ENCODE results near the gene NTHL1. TPM values are rescaled to one million over a fixed set of nuclear protein-coding genes. Genes with fewer than 3 reads are reported as not detected.

The NTHL1 gene
- total and polyA plus RNA-seq, 2 of the 13 experiments (the other 11 are each of a cell fraction or from before 2014, with no cell fraction given): 47.5 to 64.9 TPM

DNA sequence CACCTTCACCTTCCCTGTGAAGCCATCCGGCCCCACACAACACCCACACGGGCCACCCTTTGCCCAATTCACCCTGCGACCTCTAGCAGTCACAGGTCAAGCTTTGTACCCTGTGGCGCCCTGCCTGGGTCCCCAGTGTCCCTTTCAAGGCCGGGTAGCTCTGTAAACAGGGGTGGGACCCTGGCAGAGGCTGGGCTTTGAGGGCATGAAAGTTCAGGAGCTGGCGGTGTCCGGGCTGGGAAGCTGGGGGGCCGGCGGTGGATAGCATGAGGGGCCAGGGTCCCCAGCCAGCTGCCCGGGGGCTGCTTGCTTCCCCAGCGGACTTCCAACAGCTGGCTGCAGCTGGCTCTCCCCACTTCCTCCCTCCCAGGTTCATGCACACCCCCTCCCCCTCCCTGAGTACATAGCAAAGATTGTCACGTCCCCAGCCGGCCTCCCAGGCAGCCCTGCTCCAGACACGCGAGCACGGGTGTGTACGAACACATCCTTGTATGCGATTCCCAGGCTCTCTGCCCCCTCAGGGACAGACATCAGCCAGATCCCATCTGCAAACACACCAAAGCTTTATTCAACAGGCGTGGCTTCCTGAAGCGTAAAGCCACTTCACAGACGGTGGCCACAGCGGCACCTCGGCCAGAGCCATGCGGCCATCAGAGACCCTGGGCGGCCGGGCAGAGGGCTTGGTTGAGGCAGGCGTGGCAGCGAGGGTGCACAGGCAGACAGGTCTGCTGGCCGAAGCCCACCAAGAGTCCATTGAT is 8.2 kb downstream of the NTHL1 start (continued):
- peak; percentile 95 for TF ChIP-seq ZSCAN25 (CRISPR knock-in tag; IDR thresholded peaks at IDR 0.05)
- no peak for TF ChIP-seq ZFP62 (CRISPR knock-in tag; IDR thresholded peaks at IDR 0.05)
- TF ChIP-seq, protein P1, sequence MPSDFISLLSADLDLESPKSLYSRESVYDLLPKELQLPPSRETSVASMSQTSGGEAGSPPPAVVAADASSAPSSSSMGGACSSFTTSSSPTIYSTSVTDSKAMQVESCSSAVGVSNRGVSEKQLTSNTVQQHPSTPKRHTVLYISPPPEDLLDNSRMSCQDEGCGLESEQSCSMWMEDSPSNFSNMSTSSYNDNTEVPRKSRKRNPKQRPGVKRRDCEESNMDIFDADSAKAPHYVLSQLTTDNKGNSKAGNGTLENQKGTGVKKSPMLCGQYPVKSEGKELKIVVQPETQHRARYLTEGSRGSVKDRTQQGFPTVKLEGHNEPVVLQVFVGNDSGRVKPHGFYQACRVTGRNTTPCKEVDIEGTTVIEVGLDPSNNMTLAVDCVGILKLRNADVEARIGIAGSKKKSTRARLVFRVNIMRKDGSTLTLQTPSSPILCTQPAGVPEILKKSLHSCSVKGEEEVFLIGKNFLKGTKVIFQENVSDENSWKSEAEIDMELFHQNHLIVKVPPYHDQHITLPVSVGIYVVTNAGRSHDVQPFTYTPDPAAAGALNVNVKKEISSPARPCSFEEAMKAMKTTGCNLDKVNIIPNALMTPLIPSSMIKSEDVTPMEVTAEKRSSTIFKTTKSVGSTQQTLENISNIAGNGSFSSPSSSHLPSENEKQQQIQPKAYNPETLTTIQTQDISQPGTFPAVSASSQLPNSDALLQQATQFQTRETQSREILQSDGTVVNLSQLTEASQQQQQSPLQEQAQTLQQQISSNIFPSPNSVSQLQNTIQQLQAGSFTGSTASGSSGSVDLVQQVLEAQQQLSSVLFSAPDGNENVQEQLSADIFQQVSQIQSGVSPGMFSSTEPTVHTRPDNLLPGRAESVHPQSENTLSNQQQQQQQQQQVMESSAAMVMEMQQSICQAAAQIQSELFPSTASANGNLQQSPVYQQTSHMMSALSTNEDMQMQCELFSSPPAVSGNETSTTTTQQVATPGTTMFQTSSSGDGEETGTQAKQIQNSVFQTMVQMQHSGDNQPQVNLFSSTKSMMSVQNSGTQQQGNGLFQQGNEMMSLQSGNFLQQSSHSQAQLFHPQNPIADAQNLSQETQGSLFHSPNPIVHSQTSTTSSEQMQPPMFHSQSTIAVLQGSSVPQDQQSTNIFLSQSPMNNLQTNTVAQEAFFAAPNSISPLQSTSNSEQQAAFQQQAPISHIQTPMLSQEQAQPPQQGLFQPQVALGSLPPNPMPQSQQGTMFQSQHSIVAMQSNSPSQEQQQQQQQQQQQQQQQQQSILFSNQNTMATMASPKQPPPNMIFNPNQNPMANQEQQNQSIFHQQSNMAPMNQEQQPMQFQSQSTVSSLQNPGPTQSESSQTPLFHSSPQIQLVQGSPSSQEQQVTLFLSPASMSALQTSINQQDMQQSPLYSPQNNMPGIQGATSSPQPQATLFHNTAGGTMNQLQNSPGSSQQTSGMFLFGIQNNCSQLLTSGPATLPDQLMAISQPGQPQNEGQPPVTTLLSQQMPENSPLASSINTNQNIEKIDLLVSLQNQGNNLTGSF (CRISPR knock-in tag; IDR thresholded peaks at IDR 0.05): peak; percentile 56; the same call in 1 of the 2 replicates
- TF ChIP-seq, protein P2, sequence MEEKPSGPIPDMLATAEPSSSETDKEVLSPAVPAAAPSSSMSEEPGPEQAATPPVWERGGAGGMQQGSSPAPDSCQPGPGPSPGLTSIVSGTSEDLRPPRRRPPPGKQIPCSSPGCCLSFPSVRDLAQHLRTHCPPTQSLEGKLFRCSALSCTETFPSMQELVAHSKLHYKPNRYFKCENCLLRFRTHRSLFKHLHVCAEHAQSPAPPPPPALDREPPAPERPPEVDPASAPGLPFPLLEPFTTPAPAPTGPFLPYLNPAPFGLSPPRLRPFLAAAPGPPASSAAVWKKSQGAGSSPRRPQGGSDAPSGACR (CRISPR knock-in tag; IDR thresholded peaks at IDR 0.05): no peak
- TF ChIP-seq ZNF383 (CRISPR knock-in tag; IDR thresholded peaks at IDR 0.05; ENCODE audit: borderline replicate concordance): no peak
- no peak for TF ChIP-seq KLF12 (CRISPR knock-in tag; IDR thresholded peaks at IDR 0.05; ENCODE audit: borderline replicate concordance)
- TF ChIP-seq ZMYM3 (CRISPR knock-in tag; IDR thresholded peaks at IDR 0.05): 0 out of 2 replicates have a peak, but pooled peaks have one; percentile 16
- TF ChIP-seq, protein P3, sequence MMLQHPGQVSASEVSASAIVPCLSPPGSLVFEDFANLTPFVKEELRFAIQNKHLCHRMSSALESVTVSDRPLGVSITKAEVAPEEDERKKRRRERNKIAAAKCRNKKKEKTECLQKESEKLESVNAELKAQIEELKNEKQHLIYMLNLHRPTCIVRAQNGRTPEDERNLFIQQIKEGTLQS (CRISPR knock-in tag; IDR thresholded peaks at IDR 0.05): no peak
- TF ChIP-seq, protein P4, sequence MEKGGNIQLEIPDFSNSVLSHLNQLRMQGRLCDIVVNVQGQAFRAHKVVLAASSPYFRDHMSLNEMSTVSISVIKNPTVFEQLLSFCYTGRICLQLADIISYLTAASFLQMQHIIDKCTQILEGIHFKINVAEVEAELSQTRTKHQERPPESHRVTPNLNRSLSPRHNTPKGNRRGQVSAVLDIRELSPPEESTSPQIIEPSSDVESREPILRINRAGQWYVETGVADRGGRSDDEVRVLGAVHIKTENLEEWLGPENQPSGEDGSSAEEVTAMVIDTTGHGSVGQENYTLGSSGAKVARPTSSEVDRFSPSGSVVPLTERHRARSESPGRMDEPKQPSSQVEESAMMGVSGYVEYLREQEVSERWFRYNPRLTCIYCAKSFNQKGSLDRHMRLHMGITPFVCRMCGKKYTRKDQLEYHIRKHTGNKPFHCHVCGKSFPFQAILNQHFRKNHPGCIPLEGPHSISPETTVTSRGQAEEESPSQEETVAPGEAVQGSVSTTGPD (CRISPR knock-in tag; IDR thresholded peaks at IDR 0.05): peak; percentile 70; the same call in 1 of the 2 replicates
- TF ChIP-seq ZNF180 (CRISPR knock-in tag; IDR thresholded peaks at IDR 0.05; ENCODE audit: borderline replicate concordance, low read depth): no peak
- peak; percentile 59 for TF ChIP-seq ZNF777 (CRISPR knock-in tag; IDR thresholded peaks at IDR 0.05)
- TF ChIP-seq, protein P5, sequence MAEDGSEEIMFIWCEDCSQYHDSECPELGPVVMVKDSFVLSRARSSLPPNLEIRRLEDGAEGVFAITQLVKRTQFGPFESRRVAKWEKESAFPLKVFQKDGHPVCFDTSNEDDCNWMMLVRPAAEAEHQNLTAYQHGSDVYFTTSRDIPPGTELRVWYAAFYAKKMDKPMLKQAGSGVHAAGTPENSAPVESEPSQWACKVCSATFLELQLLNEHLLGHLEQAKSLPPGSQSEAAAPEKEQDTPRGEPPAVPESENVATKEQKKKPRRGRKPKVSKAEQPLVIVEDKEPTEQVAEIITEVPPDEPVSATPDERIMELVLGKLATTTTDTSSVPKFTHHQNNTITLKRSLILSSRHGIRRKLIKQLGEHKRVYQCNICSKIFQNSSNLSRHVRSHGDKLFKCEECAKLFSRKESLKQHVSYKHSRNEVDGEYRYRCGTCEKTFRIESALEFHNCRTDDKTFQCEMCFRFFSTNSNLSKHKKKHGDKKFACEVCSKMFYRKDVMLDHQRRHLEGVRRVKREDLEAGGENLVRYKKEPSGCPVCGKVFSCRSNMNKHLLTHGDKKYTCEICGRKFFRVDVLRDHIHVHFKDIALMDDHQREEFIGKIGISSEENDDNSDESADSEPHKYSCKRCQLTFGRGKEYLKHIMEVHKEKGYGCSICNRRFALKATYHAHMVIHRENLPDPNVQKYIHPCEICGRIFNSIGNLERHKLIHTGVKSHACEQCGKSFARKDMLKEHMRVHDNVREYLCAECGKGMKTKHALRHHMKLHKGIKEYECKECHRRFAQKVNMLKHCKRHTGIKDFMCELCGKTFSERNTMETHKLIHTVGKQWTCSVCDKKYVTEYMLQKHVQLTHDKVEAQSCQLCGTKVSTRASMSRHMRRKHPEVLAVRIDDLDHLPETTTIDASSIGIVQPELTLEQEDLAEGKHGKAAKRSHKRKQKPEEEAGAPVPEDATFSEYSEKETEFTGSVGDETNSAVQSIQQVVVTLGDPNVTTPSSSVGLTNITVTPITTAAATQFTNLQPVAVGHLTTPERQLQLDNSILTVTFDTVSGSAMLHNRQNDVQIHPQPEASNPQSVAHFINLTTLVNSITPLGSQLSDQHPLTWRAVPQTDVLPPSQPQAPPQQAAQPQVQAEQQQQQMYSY (CRISPR knock-in tag; IDR thresholded peaks at IDR 0.05): peak; percentile 70
- TF ChIP-seq, protein P6, sequence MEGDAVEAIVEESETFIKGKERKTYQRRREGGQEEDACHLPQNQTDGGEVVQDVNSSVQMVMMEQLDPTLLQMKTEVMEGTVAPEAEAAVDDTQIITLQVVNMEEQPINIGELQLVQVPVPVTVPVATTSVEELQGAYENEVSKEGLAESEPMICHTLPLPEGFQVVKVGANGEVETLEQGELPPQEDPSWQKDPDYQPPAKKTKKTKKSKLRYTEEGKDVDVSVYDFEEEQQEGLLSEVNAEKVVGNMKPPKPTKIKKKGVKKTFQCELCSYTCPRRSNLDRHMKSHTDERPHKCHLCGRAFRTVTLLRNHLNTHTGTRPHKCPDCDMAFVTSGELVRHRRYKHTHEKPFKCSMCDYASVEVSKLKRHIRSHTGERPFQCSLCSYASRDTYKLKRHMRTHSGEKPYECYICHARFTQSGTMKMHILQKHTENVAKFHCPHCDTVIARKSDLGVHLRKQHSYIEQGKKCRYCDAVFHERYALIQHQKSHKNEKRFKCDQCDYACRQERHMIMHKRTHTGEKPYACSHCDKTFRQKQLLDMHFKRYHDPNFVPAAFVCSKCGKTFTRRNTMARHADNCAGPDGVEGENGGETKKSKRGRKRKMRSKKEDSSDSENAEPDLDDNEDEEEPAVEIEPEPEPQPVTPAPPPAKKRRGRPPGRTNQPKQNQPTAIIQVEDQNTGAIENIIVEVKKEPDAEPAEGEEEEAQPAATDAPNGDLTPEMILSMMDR (CRISPR knock-in tag; IDR thresholded peaks at IDR 0.05): no peak; the same call in 1 of the 2 replicates
- TF ChIP-seq ZNF296 (CRISPR knock-in tag; conservative IDR thresholded peaks at IDR 0.05): no peak
